Breast epithelium (tissue), 3 donors: Measurements from ENCODE around the gene ANGPT4.

Source experiments
- POLR2A ChIP-seq: fragments of 450-650 bp; IDR thresholded peaks from one replicate; pipeline ENCODE4 v1.6.1; 2016; ENCODE audit warnings: antibody characterized with exemption, mild to moderate bottlenecking, moderate library complexity
- POLR2AphosphoS5 ChIP-seq, 3 donors: sonication (generic); formaldehyde crosslinking; IDR thresholded peaks; one replicate each; pipeline ENCODE4 v1.6.1; 2017; ENCODE audit warnings: antibody characterized with exemption in 3 of 3
- TF ChIP-seq, protein P1 (sequence below), 3 donors: fragments of 450-650 bp; IDR thresholded peaks; one replicate each; pipeline ENCODE4 v1.5.1; 2016 to 2017; ENCODE audit warnings: antibody characterized with exemption in 3 of 3, mild to moderate bottlenecking in 3 of 3, moderate library complexity in 3 of 3

DNA sequence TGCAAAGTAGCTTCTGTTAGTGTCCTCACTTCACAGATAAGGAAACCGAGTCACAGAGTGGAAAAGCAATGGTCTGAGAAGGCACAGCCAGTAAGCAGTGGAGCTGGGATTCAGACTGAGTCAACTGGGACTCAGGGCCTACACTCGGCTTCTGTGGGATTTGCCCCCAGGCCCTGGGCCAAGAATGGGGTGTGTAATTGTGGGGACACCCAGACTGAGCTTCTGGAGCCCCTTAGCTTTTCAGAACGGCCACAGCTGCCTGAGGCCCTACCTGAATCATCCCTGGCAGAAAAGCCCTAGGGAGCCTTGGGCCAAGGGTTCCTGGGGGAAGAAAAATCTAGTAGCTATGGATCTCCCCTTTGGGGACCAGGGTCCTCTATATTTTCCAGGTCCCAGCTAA lies 6.5 kb downstream of the ANGPT4 start:
- TF ChIP-seq POLR2A (no peak), POLR2AphosphoS5 (IDR thresholded peaks at IDR 0.05) (no peak)
- TF ChIP-seq, protein P1, sequence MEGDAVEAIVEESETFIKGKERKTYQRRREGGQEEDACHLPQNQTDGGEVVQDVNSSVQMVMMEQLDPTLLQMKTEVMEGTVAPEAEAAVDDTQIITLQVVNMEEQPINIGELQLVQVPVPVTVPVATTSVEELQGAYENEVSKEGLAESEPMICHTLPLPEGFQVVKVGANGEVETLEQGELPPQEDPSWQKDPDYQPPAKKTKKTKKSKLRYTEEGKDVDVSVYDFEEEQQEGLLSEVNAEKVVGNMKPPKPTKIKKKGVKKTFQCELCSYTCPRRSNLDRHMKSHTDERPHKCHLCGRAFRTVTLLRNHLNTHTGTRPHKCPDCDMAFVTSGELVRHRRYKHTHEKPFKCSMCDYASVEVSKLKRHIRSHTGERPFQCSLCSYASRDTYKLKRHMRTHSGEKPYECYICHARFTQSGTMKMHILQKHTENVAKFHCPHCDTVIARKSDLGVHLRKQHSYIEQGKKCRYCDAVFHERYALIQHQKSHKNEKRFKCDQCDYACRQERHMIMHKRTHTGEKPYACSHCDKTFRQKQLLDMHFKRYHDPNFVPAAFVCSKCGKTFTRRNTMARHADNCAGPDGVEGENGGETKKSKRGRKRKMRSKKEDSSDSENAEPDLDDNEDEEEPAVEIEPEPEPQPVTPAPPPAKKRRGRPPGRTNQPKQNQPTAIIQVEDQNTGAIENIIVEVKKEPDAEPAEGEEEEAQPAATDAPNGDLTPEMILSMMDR (IDR thresholded peaks at IDR 0.05) = no peak
